Neural progenitor cell (in vitro differentiated cells): ENCODE data around the gene HS3ST4.

Source experiments
- EZH2 ChIP-seq: fragments of 200-600 bp; sonication (generic); IDR thresholded peaks from 2 replicates; pipeline ENCODE4 v1.6.1; 2017; ENCODE audit warnings: antibody characterized with exemption, mild to moderate bottlenecking, moderate library complexity
- EZH2phosphoT487 ChIP-seq: fragments of 200-600 bp; sonication (generic); IDR thresholded peaks from 2 replicates; pipeline ENCODE4 v1.6.1; 2017; ENCODE audit warnings: antibody characterized with exemption
- TF ChIP-seq, protein P1 (sequence below): fragments of 200-600 bp; sonication (generic); IDR thresholded peaks from 2 replicates; pipeline ENCODE4 v1.5.1; 2017; ENCODE audit warnings: antibody characterized with exemption, mild to moderate bottlenecking

DNA sequence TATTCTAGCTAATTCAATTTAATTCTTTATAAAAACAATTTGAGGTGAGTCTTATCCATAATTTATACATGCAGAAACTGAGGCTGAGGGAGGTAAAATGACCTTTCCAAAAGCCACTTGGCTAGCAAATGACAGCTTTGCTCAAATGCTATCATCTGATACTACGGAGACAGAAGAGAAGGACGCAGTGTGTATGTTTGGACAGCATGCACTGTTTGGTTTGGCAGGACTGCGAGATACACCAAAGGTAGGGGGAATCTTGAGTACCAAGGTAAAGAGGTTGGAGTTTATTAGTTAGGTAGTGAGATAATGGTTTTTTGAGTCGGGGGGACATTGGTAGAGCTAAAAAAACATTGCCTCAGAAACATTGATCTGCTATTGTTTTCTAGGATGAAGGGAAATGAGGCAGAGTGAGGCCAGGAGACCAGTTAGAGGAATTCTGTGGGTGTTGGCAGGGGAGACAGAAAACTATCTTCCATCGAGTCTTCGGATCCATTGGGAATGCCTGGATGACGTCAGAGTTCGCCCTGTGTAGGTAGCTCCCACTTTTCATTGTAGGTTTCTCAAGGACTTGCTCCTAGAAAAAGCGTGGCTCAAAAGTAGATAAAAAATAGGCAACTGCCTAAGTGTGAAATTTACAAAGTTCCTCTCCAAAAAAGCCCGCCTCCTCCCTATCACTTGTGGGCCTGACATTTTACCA is 2.5 kb upstream of the HS3ST4 start:
- TF ChIP-seq, protein P1, sequence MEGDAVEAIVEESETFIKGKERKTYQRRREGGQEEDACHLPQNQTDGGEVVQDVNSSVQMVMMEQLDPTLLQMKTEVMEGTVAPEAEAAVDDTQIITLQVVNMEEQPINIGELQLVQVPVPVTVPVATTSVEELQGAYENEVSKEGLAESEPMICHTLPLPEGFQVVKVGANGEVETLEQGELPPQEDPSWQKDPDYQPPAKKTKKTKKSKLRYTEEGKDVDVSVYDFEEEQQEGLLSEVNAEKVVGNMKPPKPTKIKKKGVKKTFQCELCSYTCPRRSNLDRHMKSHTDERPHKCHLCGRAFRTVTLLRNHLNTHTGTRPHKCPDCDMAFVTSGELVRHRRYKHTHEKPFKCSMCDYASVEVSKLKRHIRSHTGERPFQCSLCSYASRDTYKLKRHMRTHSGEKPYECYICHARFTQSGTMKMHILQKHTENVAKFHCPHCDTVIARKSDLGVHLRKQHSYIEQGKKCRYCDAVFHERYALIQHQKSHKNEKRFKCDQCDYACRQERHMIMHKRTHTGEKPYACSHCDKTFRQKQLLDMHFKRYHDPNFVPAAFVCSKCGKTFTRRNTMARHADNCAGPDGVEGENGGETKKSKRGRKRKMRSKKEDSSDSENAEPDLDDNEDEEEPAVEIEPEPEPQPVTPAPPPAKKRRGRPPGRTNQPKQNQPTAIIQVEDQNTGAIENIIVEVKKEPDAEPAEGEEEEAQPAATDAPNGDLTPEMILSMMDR = no peak
- no peak for TF ChIP-seq EZH2
- TF ChIP-seq EZH2phosphoT487 = no peak
